HG02852 (cell line): Measurements from ENCODE around the gene HYCC2.
"Not testable (repeated sequence)": the region's sequence is repeated elsewhere in the genome, so short reads cannot be mapped to it uniquely, and the experiment has no call there.

Experiments
- ATAC-seq: cut with Tn5 transposase; IDR thresholded peaks from one replicate; pipeline ENCODE4 v1.9.1; 2021; ENCODE audit warnings: mild to moderate bottlenecking, moderate library complexity; ENCODE audit not compliant: unreplicated experiment

HYCC2 gene

GRCh38 chr2:201073071-201073470 lies 1.6 kb upstream of the HYCC2 start:
- no peak for ATAC-seq

GRCh38 chr2:201072201-201072530 lies 695 bp upstream of the HYCC2 start:
- peak; percentile 2 for ATAC-seq

- peak; percentile 8 for ATAC-seq
Observed at GRCh38 chr2:201070948-201071478, 458 bp downstream of the HYCC2 start.

GRCh38 chr2:201064797-201065329 lies 6.6 kb downstream of the HYCC2 start:
- ATAC-seq, result no peak

GRCh38 chr2:201063516-201063915 lies 8.0 kb downstream of the HYCC2 start:
- ATAC-seq, result not testable (repeated sequence)

- no peak for ATAC-seq
Observed at GRCh38 chr2:201059961-201060755, 11.3 kb downstream of the HYCC2 start.

GRCh38 chr2:201058914-201059313 lies 12.6 kb downstream of the HYCC2 start:
- ATAC-seq, result no peak

GRCh38 chr2:201057715-201058248 lies 13.7 kb downstream of the HYCC2 start:
- no peak for ATAC-seq

GRCh38 chr2:201057087-201057521 lies 14.4 kb downstream of the HYCC2 start:
- no peak for ATAC-seq

GRCh38 chr2:201049455-201049854 lies 22.0 kb downstream of the HYCC2 start:
- ATAC-seq, result no peak

- ATAC-seq, result no peak
Observed at GRCh38 chr2:201046881-201047280, 24.6 kb downstream of the HYCC2 start.

- not testable (repeated sequence) for ATAC-seq
Observed at GRCh38 chr2:201043050-201043449, 28.4 kb downstream of the HYCC2 start.

- ATAC-seq, result not testable (repeated sequence)
Observed at GRCh38 chr2:201042451-201042850, 29.0 kb downstream of the HYCC2 start.

- ATAC-seq, result no peak
Observed at GRCh38 chr2:201040867-201041628, 30.4 kb downstream of the HYCC2 start.

GRCh38 chr2:201038855-201039254 lies 32.6 kb downstream of the HYCC2 start:
- ATAC-seq, result no peak

- not testable (repeated sequence) for ATAC-seq
Observed at GRCh38 chr2:201038361-201038760, 33.1 kb downstream of the HYCC2 start.

- not testable (repeated sequence) for ATAC-seq
Observed at GRCh38 chr2:201034355-201034754, 37.1 kb downstream of the HYCC2 start.

GRCh38 chr2:201024518-201024917 lies 47.0 kb downstream of the HYCC2 start:
- no peak for ATAC-seq

GRCh38 chr2:201021914-201022313 lies 49.6 kb downstream of the HYCC2 start:
- no peak for ATAC-seq
